ENCODE data around the gene STK24. TPM values are rescaled to one million over a fixed set of nuclear protein-coding genes. Genes with fewer than 3 reads are reported as not detected.
A peak's percentile ranks its signal among the peaks of the same experiment; 100 is the strongest.
"Not testable (repeated sequence)": the region's sequence is repeated elsewhere in the genome, so short reads cannot be mapped to it uniquely, and the experiment has no call there.

The STK24 gene
- total RNA-seq, 3 donors from 2014 or later = 61.3 to 149 (median 71.9) TPM

DNA sequence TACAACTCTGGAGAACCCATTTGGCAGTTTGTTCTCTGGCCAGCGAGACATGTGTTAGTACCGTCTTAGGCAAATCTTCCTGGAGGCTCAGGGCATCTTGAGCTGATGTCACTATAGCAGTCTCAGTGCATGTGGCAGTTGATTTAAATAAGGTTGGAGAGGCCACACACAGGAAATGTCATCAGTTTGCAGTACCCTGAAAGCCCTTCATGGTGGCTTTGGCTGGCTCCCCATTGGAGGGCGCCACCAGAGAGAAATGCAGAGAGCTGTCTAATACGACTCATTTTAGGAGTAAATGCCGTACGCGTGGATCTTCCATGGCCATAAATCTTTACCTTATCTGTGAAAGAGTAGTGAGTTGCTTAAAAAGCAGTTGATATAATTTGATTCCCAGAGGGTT is 163.1 kb downstream of the STK24 start:
- no peaks in the 10 kb centered on the region for H3K27me3 ChIP-seq
- TF ChIP-seq POLR2AphosphoS5 (IDR thresholded peaks at IDR 0.05) (no peak), CTCF (IDR thresholded peaks at IDR 0.05) (no peak), POLR2A (IDR thresholded peaks at IDR 0.05) (no peak)
- H3K4me1 ChIP-seq = peaks cover 0 to 7% of the 10 kb centered on the region in 2 donors
- no peaks in the 10 kb centered on the region for H3K36me3 ChIP-seq
- H3K9me3 ChIP-seq = no peaks in the 10 kb centered on the region
- intact Hi-C loops (cut with DNase I; ENCODE audit: low total_unique reads) = no loop called here
- H3K4me3 ChIP-seq = no peak overlapping the region
- no peak for DNase-seq (ENCODE audit: low spot score in 2 of 2)
- H3K27ac ChIP-seq = no peak overlapping the region

DNA sequence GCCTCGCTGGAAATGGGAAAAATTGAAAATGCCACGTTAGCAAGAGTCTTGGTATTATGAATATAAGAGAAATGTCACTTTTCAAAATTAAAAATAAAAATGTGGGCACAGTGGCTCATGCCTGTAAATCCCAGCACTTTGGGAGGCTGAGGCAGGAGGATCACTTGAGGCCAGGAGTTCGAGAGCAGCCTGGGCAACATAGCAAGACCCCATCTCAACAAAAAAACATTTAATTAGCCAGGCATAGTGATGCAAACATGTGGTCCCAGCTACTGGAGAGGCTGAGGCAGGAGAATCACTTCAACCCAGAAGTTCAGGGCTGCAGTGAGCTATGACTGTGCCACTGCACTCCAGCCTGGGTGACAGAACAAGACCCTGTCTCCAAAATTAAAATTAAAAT is 163.6 kb downstream of the STK24 start:
- H3K27ac ChIP-seq; intact Hi-C loops (cut with DNase I; ENCODE audit: low total_unique reads); H3K27me3 ChIP-seq; H3K9me3 ChIP-seq; H3K4me3 ChIP-seq; H3K4me1 ChIP-seq; H3K36me3 ChIP-seq; DNase-seq (ENCODE audit: low spot score in 2 of 2): not testable (repeated sequence)

DNA sequence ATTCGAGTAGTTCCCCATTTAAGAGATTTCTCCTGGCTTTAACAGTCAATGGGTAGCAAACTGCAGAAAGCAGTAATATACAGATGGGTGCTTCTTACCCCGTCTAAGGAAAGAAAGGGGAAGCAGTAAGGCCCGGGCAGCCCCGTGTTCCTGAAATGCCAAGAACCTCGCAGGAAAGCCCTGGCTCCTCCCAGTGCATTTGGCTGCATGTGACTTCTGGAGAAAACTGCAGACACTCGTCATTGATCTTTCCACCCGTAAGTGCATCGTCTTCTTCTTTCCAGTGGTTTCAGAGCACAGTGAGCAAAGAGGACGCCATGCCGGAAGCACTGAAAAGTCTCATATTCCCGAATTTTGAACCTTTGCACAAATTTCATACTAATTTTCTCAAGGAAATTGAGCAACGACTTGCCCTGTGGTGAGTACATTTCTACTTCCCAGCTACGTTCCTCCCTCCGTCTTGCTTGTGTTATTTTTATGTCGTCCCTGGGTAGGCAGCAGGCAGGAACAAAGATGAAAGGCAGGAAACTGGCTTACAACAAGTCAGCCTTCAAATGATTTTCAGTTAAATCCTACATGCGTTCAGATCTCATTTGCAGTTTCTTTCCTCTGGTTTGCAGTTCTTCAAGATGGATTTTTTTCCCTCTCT is 165.2 kb downstream of the STK24 start:
- no peaks in the 10 kb centered on the region for H3K9me3 ChIP-seq
- DNase-seq (ENCODE audit: low spot score in 2 of 2) = no peak
- H3K36me3 ChIP-seq = no peaks in the 10 kb centered on the region
- intact Hi-C loops (cut with DNase I; ENCODE audit: low total_unique reads) = no loop called here
- no peaks in the 10 kb centered on the region for H3K27me3 ChIP-seq
- H3K4me1 ChIP-seq = peaks cover 0 to 7% of the 10 kb centered on the region in 2 donors
- H3K27ac ChIP-seq = no peak overlapping the region
- H3K4me3 ChIP-seq = peak overlapping the region in 1 of 3 donors; percentile 16
- no peak for TF ChIP-seq POLR2AphosphoS5 (IDR thresholded peaks at IDR 0.05)
- TF ChIP-seq POLR2A (IDR thresholded peaks at IDR 0.05) = no peak
- no peak for TF ChIP-seq CTCF (IDR thresholded peaks at IDR 0.05)

- H3K36me3 ChIP-seq = no peaks in the 10 kb centered on the region
- no peaks in the 10 kb centered on the region for H3K9me3 ChIP-seq
- H3K27ac ChIP-seq = no peak overlapping the region
- intact Hi-C loops (cut with DNase I; ENCODE audit: low total_unique reads) = no loop called here
- TF ChIP-seq POLR2A (IDR thresholded peaks at IDR 0.05) = no peak
- TF ChIP-seq CTCF (IDR thresholded peaks at IDR 0.05) = no peak
- no peak for TF ChIP-seq POLR2AphosphoS5 (IDR thresholded peaks at IDR 0.05)
- H3K4me3 ChIP-seq = no peak overlapping the region
- H3K4me1 ChIP-seq = peaks cover 0 to 6% of the 10 kb centered on the region in 2 donors
- no peak for DNase-seq (ENCODE audit: low spot score in 2 of 2)
- no peaks in the 10 kb centered on the region for H3K27me3 ChIP-seq
Measured at GRCh38 chr13:98411013-98411412, 165.9 kb downstream of the STK24 start.

DNA sequence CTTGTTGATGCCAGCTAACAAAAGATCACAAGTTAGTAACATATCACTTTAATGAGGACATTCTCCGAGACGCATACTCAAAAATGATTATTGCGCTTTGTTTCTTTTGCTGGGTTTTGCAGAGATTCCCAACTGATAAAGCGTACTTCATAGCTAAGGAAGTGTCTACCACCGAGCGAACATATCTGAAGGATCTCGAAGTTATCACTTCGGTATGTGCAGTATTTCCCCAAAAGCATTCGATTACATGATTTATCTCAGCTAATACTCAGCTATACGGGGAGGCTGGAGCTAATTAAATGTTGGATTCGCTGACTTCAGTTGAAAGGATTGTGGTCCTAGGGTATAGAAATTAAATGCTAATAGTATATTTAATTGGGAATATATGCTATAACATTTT is 166.3 kb downstream of the STK24 start:
- no peak for DNase-seq (ENCODE audit: low spot score in 2 of 2)
- TF ChIP-seq CTCF (IDR thresholded peaks at IDR 0.05) (no peak), POLR2A (IDR thresholded peaks at IDR 0.05) (no peak), POLR2AphosphoS5 (IDR thresholded peaks at IDR 0.05) (no peak)
- no peak overlapping the region for H3K27ac ChIP-seq
- intact Hi-C loops (cut with DNase I; ENCODE audit: low total_unique reads) = no loop called here
- no peaks in the 10 kb centered on the region for H3K27me3 ChIP-seq
- no peaks in the 10 kb centered on the region for H3K9me3 ChIP-seq
- H3K4me3 ChIP-seq = no peak overlapping the region
- no peaks in the 10 kb centered on the region for H3K36me3 ChIP-seq
- H3K4me1 ChIP-seq = peaks cover 0 to 2% of the 10 kb centered on the region in 2 donors

DNA sequence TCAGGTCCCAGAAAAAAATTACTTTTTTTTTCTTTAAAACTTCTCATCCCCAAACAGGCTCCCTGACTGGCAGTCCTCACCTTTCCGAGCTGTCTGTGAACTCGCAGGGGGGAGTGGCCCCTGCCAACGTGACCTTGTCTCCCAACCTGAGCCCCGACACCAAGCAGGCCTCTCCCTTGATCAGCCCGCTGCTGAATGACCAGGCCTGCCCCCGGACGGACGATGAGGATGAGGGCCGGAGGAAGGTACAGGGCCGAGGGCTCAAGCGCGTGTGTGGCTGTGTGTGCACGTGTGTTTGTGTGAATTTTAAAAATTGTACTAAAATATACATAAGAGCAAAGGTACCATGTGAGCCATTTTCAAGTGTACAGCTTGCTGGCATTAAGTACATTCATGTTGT is 167.6 kb downstream of the STK24 start:
- Histone ChIP-seq H3K4me3 (no peak overlapping the region), H3K27me3 (no peaks in the 10 kb centered on the region), H3K27ac (no peak overlapping the region), H3K36me3 (no peaks in the 10 kb centered on the region), H3K4me1 (no peaks in the 10 kb centered on the region), H3K9me3 (no peaks in the 10 kb centered on the region)
- TF ChIP-seq POLR2AphosphoS5 (IDR thresholded peaks at IDR 0.05) = no peak
- no peak for TF ChIP-seq POLR2A (IDR thresholded peaks at IDR 0.05)
- no peak for TF ChIP-seq CTCF (IDR thresholded peaks at IDR 0.05)
- intact Hi-C loops (cut with DNase I; ENCODE audit: low total_unique reads) = no loop called here
- no peak for DNase-seq (ENCODE audit: low spot score in 2 of 2)

Data from breast epithelium (tissue), 4 donors.